IMR-90 (cell line): ENCODE data around the gene C12orf75. TPM values are rescaled to one million over a fixed set of nuclear protein-coding genes. Genes with fewer than 3 reads are reported as not detected.

Experiments
- ATAC-seq: fragments of 200-7000 bp; cut with Tn5 transposase; 2 replicates; pipeline ENCODE4 v1.9.1; 2020; ENCODE audit warnings: low read depth, mild to moderate bottlenecking, moderate library complexity
- BruUV-seq: library from RNA; stranded (reverse); fragments of 400-500 nt; replicated peaks from 2 replicates; lab custom pipeline; 2021; lab: Mats Ljungman, UMichigan
- CTCF ChIA-PET: fragments of 300-600 bp; formaldehyde crosslinking; extraction: SDS; loops from one replicate; lab custom pipeline; 2021; ENCODE audit warnings: antibody characterized with exemption; lab: Yijun Ruan, JAX
- POLR2A ChIA-PET: fragments of 300-600 bp; sonication (Branson Sonifier 250); formaldehyde crosslinking; loops from one replicate; lab custom pipeline; 2022; ENCODE audit warnings: antibody characterized with exemption; ENCODE audit not compliant: unreplicated experiment; lab: Charles Lee
- DNase-seq: peaks from one replicate; pipeline ENCODE4 v3.0.0; 2013
- H2AFZ ChIP-seq: replicated peaks from 2 replicates; pipeline ENCODE3; 2013; ENCODE audit warnings: low read length, mild to moderate bottlenecking; ENCODE audit not compliant: poor library complexity
- H2AK5ac ChIP-seq: 2 replicates; pipeline ENCODE4 v1.6.1; 2013; ENCODE audit warnings: low read depth, low read length, inconsistent platforms
- H2AK9ac ChIP-seq: replicated peaks from 2 replicates; pipeline ENCODE3; 2013; ENCODE audit warnings: mild to moderate bottlenecking, low read depth, low read length, moderate library complexity; ENCODE audit not compliant: poor library complexity
- H2BK120ac ChIP-seq: 2 replicates; pipeline ENCODE4 v1.6.1; 2013; ENCODE audit warnings: low read depth, low read length, inconsistent platforms
- H2BK15ac ChIP-seq: 3 replicates; pipeline ENCODE4 v1.6.1; 2013; ENCODE audit warnings: low read depth, low read length, inconsistent platforms
- H2BK20ac ChIP-seq: 2 replicates; pipeline ENCODE4 v1.6.1; 2013; ENCODE audit warnings: low read depth, mild to moderate bottlenecking, inconsistent platforms, low read length, moderate library complexity
- H2BK5ac ChIP-seq: 2 replicates; pipeline ENCODE4 v1.6.1; 2013; ENCODE audit warnings: mild to moderate bottlenecking, low read depth, low read length, inconsistent platforms; ENCODE audit not compliant: poor library complexity, severe bottlenecking
- H3K14ac ChIP-seq: replicated peaks from 2 replicates; pipeline ENCODE4 v1.6.1; 2013; ENCODE audit warnings: low read depth, low read length, inconsistent platforms
- H3K18ac ChIP-seq: 2 replicates; pipeline ENCODE4 v1.6.1; 2013; ENCODE audit warnings: low read depth, low read length, control low read depth
- H3K23ac ChIP-seq: 2 replicates; pipeline ENCODE4 v1.6.1; 2013; ENCODE audit warnings: low read depth, low read length, inconsistent platforms
- H3K27ac ChIP-seq: 2 replicates; pipeline ENCODE4 v1.5.1; 2013; ENCODE audit warnings: mild to moderate bottlenecking, control low read depth, low read length; ENCODE audit not compliant: insufficient read depth
- H3K27me3 ChIP-seq: 2 replicates; pipeline ENCODE4 v1.6.1; 2013; ENCODE audit warnings: low read length; ENCODE audit not compliant: control insufficient read depth, insufficient read depth
- H3K36me3 ChIP-seq: 2 replicates; pipeline ENCODE4 v1.6.1; 2013; ENCODE audit warnings: low read length, mixed read lengths; ENCODE audit not compliant: control insufficient read depth, insufficient read depth
- H3K4ac ChIP-seq: 2 replicates; pipeline ENCODE4 v1.6.1; 2013; ENCODE audit warnings: low read depth, low read length, inconsistent platforms
- H3K4me1 ChIP-seq: 2 replicates; pipeline ENCODE4 v1.6.1; 2013; ENCODE audit warnings: low read length, mixed read lengths; ENCODE audit not compliant: control insufficient read depth, insufficient read depth
- H3K4me2 ChIP-seq: 2 replicates; pipeline ENCODE4 v1.6.1; 2013; ENCODE audit warnings: low read depth, mild to moderate bottlenecking, control low read depth, low read length, moderate library complexity
- H3K4me3 ChIP-seq: 2 replicates; pipeline ENCODE4 v1.5.1; 2013; ENCODE audit warnings: low read depth, mild to moderate bottlenecking, control low read depth, low read length, moderate library complexity; ENCODE audit not compliant: insufficient read depth
- H3K56ac ChIP-seq: 2 replicates; pipeline ENCODE4 v1.6.1; 2013; ENCODE audit warnings: low read length, inconsistent platforms; ENCODE audit not compliant: insufficient read depth; ENCODE audit errors: extremely low read depth
- H3K79me1 ChIP-seq, 2 experiments: 2 replicates each; pipeline ENCODE4 v1.6.1; 2013; ENCODE audit warnings: low read length in 2 of 2, inconsistent platforms in 1 of 2, low read depth in 1 of 2
- H3K9ac ChIP-seq: 2 replicates; pipeline ENCODE4 v1.6.1; 2013; ENCODE audit warnings: low read depth, low read length, control low read depth
- H3K9me1 ChIP-seq: 2 replicates; pipeline ENCODE4 v1.6.1; 2013; ENCODE audit warnings: low read length, inconsistent platforms; ENCODE audit not compliant: insufficient read depth
- H3K9me3 ChIP-seq: 2 replicates; pipeline ENCODE4 v1.6.1; 2013; ENCODE audit warnings: low read length; ENCODE audit not compliant: control insufficient read depth, insufficient read depth
- H4K20me1 ChIP-seq: 2 replicates; pipeline ENCODE4 v1.6.1; 2013; ENCODE audit warnings: low read length, inconsistent platforms; ENCODE audit not compliant: insufficient read depth
- H4K5ac ChIP-seq: 2 replicates; pipeline ENCODE4 v1.6.1; 2013; ENCODE audit warnings: mild to moderate bottlenecking, low read depth, low read length, control low read depth
- H4K8ac ChIP-seq, 2 experiments: 2 replicates each; pipeline ENCODE4 v1.6.1; 2013; ENCODE audit warnings: low read depth in 2 of 2, low read length in 2 of 2, control low read depth in 1 of 2, inconsistent platforms in 1 of 2
- H4K91ac ChIP-seq: 2 replicates; pipeline ENCODE4 v1.6.1; 2013; ENCODE audit warnings: low read depth, low read length, inconsistent platforms; ENCODE audit not compliant: insufficient read depth
- BHLHE40 ChIP-seq: fragments of 150-350 bp; IDR thresholded peaks from 2 replicates; pipeline ENCODE4 v1.6.1; 2016; ENCODE audit warnings: mild to moderate bottlenecking, low read depth, low read length
- CEBPB ChIP-seq: IDR thresholded peaks from 2 replicates; pipeline ENCODE4 v1.6.1; 2012; ENCODE audit warnings: low read depth, low read length, improper control_type of control experiment
- CHD1 ChIP-seq: IDR thresholded peaks from 2 replicates; pipeline ENCODE4 v1.6.1; 2012; ENCODE audit warnings: low read depth, low read length, improper control_type of control experiment
- FOS ChIP-seq: fragments of 150-350 bp; IDR thresholded peaks from 2 replicates; pipeline ENCODE4 v1.6.1; 2016; ENCODE audit warnings: low read depth, low read length
- MAFK ChIP-seq: IDR thresholded peaks from 2 replicates; pipeline ENCODE4 v1.6.1; 2012; ENCODE audit warnings: low read depth, low read length, improper control_type of control experiment
- MAZ ChIP-seq: IDR thresholded peaks from 2 replicates; pipeline ENCODE4 v1.6.1; 2012; ENCODE audit warnings: low read depth, mild to moderate bottlenecking, low read length, improper control_type of control experiment, moderate library complexity, borderline replicate concordance
- MXI1 ChIP-seq: IDR thresholded peaks from 2 replicates; pipeline ENCODE4 v1.6.1; 2012; ENCODE audit warnings: low read depth, mild to moderate bottlenecking, low read length, moderate library complexity, borderline replicate concordance
- NFE2L2 ChIP-seq: fragments of 150-350 bp; IDR thresholded peaks from 2 replicates; pipeline ENCODE4 v1.6.1; 2016; ENCODE audit warnings: low read depth, mild to moderate bottlenecking, low read length
- POLR2A ChIP-seq: IDR thresholded peaks from 2 replicates; pipeline ENCODE4 v1.6.1; 2012; ENCODE audit warnings: mild to moderate bottlenecking, low read depth, low read length
- RAD21 ChIP-seq: IDR thresholded peaks from 2 replicates; pipeline ENCODE4 v1.6.1; 2012; ENCODE audit warnings: low read length, improper control_type of control experiment
- RCOR1 ChIP-seq: IDR thresholded peaks from 2 replicates; pipeline ENCODE4 v1.6.1; 2012; ENCODE audit warnings: mild to moderate bottlenecking, low read length, improper control_type of control experiment; ENCODE audit not compliant: insufficient replicate concordance
- RFX5 ChIP-seq: IDR thresholded peaks from 2 replicates; pipeline ENCODE4 v1.8.0; 2012; ENCODE audit warnings: low read depth, mild to moderate bottlenecking, low read length, moderate library complexity
- WGBS, 2 experiments: methylation state at CpG; one replicate each; pipeline versions ENCODE4 v1.1.5 to v1.1.7; 2013; ENCODE audit warnings: missing lambda C conversion rate in 2 of 2; ENCODE audit not compliant: insufficient read length in 1 of 2; ENCODE audit errors: extremely low coverage in 2 of 2; 5-methylcytosine and 5-hydroxymethylcytosine counted together
- dilution Hi-C: fragments of 300-500 bp; cut with HindIII; formaldehyde crosslinking; loops from one replicate; pipeline ENCODE4 v1.14.3; 2018; ENCODE audit warnings: low sequenced_read_pairs; ENCODE audit not compliant: unreplicated experiment
- in situ Hi-C: fragments of 300-500 bp; cut with MboI; formaldehyde crosslinking; loops from 3 replicates; pipeline ENCODE4 v1.14.3; 2019; ENCODE audit warnings: low sequenced_read_pairs, inconsistent platforms, mixed read lengths
- intact Hi-C: fragments of 100-400 bp; cut with micrococcal nuclease; formaldehyde crosslinking; loops from 2 replicates; pipeline ENCODE4 v1.10.0; 2022
- polyA plus RNA-seq, 3 experiments: library from polyadenylated mRNA; depleted of rRNA; stranded (reverse); fragments of >200 nt; gene quantifications; 2 replicates each; pipeline ENCODE4 v1.2.3, GENCODE V29; 2012; ENCODE audit warnings: low replicate concordance in 1 of 3
- total RNA-seq: library from RNA; depleted of rRNA; stranded (reverse); fragments of >200 nt; gene quantifications from 2 replicates; pipeline ENCODE4 v1.2.3, GENCODE V29; 2012
- TF ChIP-seq, protein P1 (sequence below): fragments of 150-350 bp; IDR thresholded peaks from 2 replicates; pipeline ENCODE4 v1.6.1; 2017; ENCODE audit warnings: mild to moderate bottlenecking, antibody characterized with exemption, low read length, low read depth
- TF ChIP-seq, protein P2 (sequence below): fragments of 150-350 bp; IDR thresholded peaks from 2 replicates; pipeline ENCODE4 v1.6.1; 2016; ENCODE audit warnings: low read depth, mild to moderate bottlenecking, low read length, moderate library complexity, borderline replicate concordance
- TF ChIP-seq, protein P3 (sequence below): conservative IDR thresholded peaks from 2 replicates; pipeline ENCODE4 v1.5.1; 2012; ENCODE audit warnings: mild to moderate bottlenecking, low read depth, low read length, improper control_type of control experiment

Gene C12orf75
- total and polyA plus RNA-seq, 2 of the 4 experiments (the other 2 are of a cell fraction) = 145 to 278 TPM

DNA sequence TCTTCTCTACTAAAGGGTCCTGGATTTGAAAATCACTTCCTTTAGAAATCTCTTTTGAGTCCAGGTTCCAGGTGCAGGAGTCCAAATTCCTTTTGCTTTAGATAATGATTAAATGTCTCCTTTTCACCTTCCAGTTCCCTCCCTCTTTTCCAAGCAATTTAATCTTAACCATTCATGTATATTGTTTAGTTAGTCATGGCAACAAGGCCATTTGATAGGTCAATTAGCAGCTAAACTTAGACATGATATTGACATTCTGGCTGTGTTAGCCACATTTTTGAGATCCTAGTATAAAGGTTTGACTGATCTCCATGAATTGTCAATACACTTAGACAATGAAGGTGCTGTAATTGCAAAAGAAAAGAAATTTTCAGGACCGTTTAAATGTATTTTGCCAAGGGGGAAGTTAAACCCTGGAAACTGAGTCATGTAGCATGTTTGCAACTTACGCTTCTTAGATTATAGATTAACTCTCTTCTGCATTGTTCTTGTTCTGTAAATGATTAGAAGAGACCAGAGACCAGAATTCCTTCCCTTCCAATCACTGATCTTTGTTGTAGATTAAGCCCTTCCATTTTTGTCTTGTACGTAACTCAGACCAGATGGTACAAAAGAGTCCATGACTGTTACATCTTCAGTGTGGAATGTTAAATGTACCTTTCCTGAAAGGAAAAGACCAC is 12.4 kb upstream of the C12orf75 start:
- Histone ChIP-seq H4K20me1 (no peaks in the 10 kb centered on the region), H2AK9ac (no peak overlapping the region), H3K4me2 (no peak overlapping the region), H3K36me3 (no peaks in the 10 kb centered on the region), H3K4me3 (no peak overlapping the region), H3K4ac (peak overlapping the region; percentile 51; the same call in 1 of the 2 replicates), H2BK120ac (peak overlapping the region; percentile 99), H2AFZ (no peak overlapping the region), H4K8ac (peak overlapping the region; percentile 44 to 53), H4K5ac (no peak overlapping the region; the same call in 1 of the 2 replicates), H3K18ac (peak overlapping the region; percentile 67; the same call in 1 of the 2 replicates), H3K14ac (peak overlapping the region; percentile 53), H4K91ac (peak overlapping the region; percentile 67), H3K79me1 (peaks cover 6 to 42% of the 10 kb centered on the region in 2 experiments; a peak in 2 of 4 replicates), H3K4me1 (peaks cover 12% of the 10 kb centered on the region), H3K9me3 (no peaks in the 10 kb centered on the region), H3K27me3 (no peaks in the 10 kb centered on the region), H2BK5ac (peak overlapping the region; percentile 98), H3K27ac (no peak overlapping the region), H3K23ac (peak overlapping the region; percentile 10; the same call in 1 of the 2 replicates), H3K56ac (no peak overlapping the region; the same call in 1 of the 2 replicates), H2BK15ac (peak overlapping the region; percentile 91), H3K9me1 (peaks cover 23% of the 10 kb centered on the region), H2AK5ac (peak overlapping the region; percentile 10; the same call in 1 of the 2 replicates), H3K9ac (no peak overlapping the region), H2BK20ac (peak overlapping the region; percentile 84)
- intact Hi-C loops = no loop called here
- DNase-seq (no peak), ATAC-seq (no peak)
- ChIA-PET POLR2A (no interaction called here), CTCF (interaction anchor here (0.6 kb wide), 1 partner anchor 1010 kb away, joined by 3 read pairs; no protein-coding TSS in a partner anchor)
- no TSS peak for BruUV-seq
- 83% methylated on average over 1 of the region's 3 CpGs; no CpG with 5 or more reads in 1 of the 2 experiments for WGBS, 2 experiments
- in situ Hi-C loops = no loop called here
- dilution Hi-C loops = no loop called here
- no peak for TF ChIP-seq RCOR1
- TF ChIP-seq BHLHE40 = no peak
- no peak for TF ChIP-seq POLR2A
- TF ChIP-seq CHD1 = no peak
- TF ChIP-seq, protein P1, sequence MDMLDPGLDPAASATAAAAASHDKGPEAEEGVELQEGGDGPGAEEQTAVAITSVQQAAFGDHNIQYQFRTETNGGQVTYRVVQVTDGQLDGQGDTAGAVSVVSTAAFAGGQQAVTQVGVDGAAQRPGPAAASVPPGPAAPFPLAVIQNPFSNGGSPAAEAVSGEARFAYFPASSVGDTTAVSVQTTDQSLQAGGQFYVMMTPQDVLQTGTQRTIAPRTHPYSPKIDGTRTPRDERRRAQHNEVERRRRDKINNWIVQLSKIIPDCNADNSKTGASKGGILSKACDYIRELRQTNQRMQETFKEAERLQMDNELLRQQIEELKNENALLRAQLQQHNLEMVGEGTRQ = no peak
- no peak for TF ChIP-seq RAD21
- TF ChIP-seq, protein P2, sequence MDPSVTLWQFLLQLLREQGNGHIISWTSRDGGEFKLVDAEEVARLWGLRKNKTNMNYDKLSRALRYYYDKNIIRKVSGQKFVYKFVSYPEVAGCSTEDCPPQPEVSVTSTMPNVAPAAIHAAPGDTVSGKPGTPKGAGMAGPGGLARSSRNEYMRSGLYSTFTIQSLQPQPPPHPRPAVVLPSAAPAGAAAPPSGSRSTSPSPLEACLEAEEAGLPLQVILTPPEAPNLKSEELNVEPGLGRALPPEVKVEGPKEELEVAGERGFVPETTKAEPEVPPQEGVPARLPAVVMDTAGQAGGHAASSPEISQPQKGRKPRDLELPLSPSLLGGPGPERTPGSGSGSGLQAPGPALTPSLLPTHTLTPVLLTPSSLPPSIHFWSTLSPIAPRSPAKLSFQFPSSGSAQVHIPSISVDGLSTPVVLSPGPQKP = no peak
- TF ChIP-seq, protein P3, sequence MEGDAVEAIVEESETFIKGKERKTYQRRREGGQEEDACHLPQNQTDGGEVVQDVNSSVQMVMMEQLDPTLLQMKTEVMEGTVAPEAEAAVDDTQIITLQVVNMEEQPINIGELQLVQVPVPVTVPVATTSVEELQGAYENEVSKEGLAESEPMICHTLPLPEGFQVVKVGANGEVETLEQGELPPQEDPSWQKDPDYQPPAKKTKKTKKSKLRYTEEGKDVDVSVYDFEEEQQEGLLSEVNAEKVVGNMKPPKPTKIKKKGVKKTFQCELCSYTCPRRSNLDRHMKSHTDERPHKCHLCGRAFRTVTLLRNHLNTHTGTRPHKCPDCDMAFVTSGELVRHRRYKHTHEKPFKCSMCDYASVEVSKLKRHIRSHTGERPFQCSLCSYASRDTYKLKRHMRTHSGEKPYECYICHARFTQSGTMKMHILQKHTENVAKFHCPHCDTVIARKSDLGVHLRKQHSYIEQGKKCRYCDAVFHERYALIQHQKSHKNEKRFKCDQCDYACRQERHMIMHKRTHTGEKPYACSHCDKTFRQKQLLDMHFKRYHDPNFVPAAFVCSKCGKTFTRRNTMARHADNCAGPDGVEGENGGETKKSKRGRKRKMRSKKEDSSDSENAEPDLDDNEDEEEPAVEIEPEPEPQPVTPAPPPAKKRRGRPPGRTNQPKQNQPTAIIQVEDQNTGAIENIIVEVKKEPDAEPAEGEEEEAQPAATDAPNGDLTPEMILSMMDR = no peak
- no peak for TF ChIP-seq NFE2L2
- no peak for TF ChIP-seq MAZ
- no peak for TF ChIP-seq FOS
- no peak for TF ChIP-seq MAFK
- TF ChIP-seq CEBPB = no peak
- no peak for TF ChIP-seq RFX5
- no peak for TF ChIP-seq MXI1
